ENCODE results near the gene ADAM19.

The ADAM19 gene

DNA sequence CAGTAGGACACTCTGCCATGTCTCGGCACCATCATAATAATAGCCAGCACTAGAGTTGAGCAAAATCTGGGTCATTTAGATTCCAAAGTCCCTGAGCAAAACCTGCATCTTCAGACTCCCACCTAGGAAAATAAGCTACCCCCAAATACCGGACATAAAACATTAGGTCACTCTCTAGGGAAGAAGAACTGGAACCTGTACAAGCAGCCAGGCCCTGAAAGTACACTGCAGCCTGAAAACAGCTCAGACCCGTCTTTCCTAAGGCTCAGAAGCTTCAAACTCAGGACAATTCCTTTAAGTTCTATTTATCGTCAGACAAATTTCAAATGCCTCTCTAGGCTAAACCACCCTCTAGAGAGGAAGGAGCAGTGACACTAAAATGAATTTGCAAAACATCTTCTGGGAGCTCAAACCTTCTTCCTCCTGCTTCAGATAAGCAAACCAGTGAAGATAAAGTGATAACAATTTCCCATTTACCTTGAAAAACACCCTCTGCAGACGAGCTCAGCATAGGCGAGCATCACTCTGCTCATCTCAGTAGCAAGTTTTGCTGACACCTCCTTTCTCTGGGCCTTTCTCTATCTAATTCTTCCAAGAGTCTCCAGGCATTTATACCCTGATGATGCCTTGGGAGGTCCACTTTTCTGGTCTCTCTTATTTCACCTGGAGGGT is 34.0 kb downstream of the ADAM19 start:
- peak; percentile 82 for DNase-seq

- DNase-seq = peak; percentile 90
These were observed 34.7 kb downstream of the ADAM19 start for GRCh38 chr5:157540707-157541446.

GRCh38 chr5:157540124-157540523 is 35.5 kb downstream of the ADAM19 start:
- DNase-seq = peak; percentile 44

DNA sequence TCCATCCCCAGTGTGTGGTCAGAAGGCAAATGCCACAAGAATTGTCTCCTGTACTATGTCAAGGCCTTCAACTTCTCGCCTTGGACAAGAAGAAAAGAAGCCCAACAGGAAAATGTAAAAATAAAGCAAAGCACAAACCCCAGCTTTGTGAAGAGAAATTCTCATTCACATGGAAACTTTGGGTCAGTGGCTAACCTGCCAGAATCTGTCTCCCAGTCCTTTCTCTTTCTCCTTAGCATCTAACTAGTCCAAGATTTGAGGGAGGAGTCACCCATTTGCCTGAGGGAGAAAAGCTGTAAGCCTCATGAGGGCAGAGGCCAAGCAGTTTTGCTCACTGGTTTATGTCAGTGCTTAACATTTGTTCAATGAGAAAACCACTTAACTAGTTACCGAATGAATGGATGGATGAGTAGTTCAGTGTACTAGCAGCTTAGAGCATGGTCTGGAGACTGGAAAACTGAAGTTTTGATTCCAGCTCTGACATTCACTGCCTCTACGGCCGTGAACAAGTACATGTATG is 36.0 kb downstream of the ADAM19 start:
- DNase-seq = peak; percentile 31

DNA sequence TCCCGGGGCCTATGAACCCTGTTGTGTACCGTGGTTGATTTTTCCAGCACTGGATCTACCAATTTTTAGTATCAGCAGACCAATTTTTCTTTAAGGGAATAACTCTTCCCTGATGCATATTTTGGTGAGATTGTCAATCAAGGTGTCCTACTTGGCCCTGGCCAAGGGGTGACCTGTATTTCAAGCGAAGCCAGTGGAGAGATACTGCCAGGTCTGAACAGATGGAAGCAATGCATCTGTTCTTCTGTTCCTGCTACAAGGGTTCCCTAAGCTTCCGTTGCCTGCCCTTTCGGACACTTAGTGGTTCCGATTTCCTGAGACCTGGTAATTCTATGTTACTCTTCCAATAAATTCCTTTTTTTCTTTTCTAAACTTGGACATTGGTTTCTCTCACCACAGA is 37.3 kb downstream of the ADAM19 start:
- no peak for DNase-seq

DNA sequence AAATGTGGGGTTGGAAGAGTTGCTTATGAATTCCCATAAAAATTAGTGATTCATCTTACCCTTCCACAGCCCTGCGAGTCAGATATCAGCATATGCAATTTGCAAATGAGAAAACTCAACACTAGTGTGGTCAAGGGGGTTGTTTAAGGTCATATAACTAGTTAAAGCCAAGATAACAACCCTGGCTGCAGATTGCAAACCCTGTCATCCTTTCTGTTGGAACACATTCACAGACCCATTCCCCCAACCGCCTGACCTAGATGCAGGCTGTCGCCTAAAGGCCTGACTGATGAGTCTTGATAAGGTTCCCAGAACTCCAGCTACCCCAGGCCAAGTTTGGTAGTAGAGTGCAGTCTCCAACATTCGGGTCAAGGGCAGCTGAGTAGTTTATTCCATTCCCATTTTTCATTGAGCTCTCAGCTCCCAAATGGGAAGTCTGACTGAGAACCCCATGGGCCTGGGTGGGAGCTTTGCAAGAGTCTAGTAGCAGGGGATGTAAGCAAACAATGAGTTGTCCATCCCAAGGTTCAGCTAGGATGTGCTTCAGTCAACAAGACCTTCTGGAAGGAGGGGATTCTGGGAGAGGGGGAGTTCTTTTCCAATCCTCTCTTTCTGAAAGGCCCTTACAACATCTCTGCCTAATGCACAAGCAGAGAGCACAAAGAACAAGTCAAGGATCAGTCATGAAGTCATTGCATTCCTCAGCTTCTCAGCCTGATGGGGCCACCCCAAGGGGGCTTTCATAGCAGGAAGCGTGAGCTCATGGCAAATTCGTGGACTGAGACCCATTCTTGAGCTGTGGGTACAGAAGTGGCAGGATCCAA is 40.3 kb downstream of the ADAM19 start:
- DNase-seq = no peak

DNA sequence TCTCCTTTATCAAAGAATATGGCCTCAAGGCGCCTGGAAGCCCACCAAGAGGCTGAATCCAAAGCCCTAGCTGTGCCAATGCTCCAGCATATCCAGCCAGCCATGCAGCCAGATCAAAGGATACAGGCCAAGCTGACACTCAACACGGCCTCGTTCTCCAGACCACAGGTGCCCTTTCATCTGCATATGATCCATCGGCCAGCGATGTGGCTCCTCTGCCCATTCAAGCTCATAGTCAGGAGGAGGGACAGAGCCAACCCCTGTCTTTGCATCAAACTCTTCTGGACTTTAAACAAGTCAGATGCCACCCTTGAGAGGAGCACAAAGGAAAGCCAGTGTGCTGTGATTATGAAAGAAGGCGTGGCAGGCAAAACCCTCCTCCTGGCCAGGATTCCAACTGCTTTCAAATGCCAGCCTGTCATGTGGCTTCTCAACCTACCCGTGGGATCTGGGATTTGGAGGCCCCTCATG is 42.5 kb downstream of the ADAM19 start:
- no peak for DNase-seq

DNA sequence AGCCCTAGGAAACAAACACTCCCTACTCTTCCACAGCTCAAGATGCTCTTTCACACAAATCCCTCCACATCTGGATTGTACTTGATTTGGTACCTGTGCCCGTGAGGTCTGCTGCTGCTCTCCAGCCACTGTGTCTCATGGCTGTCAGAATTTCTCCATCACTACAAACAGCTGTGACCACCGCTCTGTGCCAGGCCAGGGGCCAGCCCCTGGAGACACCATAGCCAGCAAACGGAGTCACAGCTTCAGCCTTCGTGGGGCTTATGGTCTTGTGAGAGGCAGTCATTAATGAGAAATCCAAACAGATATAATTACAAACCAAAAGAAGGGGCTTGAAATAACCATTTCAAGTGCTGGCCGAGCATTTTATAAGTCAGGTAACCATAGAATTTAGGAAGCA is 43.6 kb downstream of the ADAM19 start:
- no peak for DNase-seq

- DNase-seq = no peak
These were observed 45.2 kb downstream of the ADAM19 start for GRCh38 chr5:157530226-157530972.

DNA sequence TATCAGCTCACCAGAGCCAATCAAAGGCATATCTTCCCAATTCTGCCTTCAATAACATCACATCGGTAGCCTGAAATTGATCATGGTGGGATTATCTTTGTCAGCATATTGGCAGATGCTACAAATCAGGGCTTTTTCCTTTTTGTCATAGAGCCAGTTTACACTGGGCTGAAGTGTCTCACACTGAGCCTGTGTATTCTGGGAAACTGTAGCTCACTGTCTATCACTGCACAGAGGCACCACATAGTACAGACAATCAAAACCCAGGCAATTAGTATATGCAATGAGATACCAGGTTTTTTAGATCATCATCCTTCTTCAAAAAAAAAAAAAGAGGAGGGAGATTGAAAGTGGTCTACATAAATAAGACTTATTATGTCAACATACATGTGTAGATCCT is 46.6 kb downstream of the ADAM19 start:
- DNase-seq = no peak

GRCh38 chr5:157528036-157528632 is 47.4 kb downstream of the ADAM19 start:
- DNase-seq = no peak

- DNase-seq = no peak
These were observed 50.7 kb downstream of the ADAM19 start for GRCh38 chr5:157524887-157525286.

DNA sequence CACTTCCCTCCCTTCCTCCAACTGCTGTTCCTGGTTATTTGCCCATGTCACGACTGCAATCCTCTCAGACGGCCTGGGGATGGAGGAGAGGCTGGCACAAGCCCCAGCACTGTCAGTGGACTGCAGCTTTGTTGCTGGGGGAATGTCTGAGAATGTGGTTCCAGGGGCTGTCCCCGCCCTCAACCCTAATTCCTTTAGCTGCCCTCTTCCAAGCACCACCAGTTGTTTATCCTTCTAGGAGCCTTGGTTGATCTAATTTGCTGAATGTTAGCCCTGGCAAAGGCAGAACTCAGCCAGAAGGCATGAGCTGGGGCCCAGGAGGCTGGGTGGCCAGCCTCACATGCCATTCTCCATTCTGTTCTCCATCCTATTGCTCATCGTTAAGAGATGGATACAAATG is 51.6 kb downstream of the ADAM19 start:
- no peak for DNase-seq

- no peak for DNase-seq
These were observed 53.9 kb downstream of the ADAM19 start for GRCh38 chr5:157521704-157522029.

- DNase-seq = no peak
These were observed 54.5 kb downstream of the ADAM19 start for GRCh38 chr5:157520911-157521703.

DNA sequence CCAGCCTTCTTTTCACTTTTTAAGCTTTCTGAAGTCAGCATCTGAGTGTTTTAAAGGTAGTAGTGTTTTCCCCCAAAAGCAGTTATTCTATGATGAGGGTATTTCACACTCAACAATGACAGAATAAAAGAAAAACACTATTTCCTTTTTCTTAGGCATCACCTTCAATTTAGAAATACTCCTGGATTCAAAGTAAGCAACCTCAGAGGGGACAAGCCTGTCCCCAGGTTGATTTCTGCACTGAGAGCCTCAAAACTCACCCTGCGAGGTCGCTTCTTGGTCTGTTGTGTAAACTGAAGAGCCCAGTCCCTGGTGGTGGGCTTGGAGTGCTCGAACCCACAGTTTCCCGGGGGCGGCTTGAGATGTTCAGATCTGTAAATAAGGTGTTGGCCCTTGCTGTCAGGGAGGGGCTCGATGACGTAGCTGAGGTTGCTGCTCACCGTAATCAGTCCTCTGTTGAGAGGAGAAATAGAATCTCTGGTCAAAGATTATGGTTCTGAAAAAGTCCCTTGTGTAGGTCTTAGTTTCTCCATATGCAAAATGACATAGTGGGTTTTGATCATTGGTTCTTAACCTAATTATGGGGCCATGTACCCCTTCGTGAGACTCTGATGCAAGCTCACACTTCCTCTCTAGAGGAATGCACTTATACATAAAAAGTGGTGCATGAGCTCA is 55.9 kb downstream of the ADAM19 start:
- no peak for DNase-seq

- peak; percentile 56 for DNase-seq
These were observed 56.6 kb downstream of the ADAM19 start for GRCh38 chr5:157518963-157519362.

DNA sequence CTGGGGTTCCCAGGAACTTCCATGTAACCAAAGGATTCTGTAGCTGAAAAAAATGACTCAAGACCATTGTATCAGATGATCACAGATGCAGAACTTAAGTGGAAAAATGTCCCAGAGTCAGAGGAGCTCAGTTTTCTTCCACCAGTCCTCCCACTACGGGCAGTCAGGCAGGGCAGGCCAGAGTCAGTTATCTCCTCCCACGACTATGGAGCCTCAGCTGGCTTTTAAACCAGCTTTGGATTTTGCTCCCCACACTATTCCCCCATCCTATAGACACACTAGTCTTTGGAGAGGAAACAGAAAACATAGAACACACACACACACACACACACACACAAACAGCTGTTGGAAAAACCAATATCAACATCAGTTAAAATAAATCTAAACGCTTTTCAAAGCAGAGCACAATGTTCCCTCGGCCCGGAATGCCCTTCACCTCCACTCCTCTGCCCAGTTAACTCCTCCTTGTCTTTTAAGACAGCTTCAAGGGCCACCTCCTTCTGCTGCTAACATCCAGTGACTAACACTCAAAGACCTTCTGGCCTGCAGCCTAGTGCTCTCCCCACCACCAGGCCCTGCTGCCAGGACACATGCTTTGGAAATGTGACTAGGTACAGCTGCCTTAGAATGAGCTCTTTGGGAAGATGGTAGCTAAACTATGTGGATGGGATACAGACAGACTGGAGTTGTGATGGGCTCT is 58.8 kb downstream of the ADAM19 start:
- DNase-seq = no peak

- DNase-seq = peak; percentile 27
These were observed 59.6 kb downstream of the ADAM19 start for GRCh38 chr5:157516006-157516405.

GRCh38 chr5:157514974-157515373 is 60.6 kb downstream of the ADAM19 start:
- no peak for DNase-seq
